Activated CD4-positive, alpha-beta T cell treated with anti-CD3 and anti-CD28 coated beads, Interleukin-2, amount 50 U/mL, for 1 hour (primary cell): Measurements from ENCODE around the gene PRSS1.
"Not testable (repeated sequence)": the region's sequence is repeated elsewhere in the genome, so short reads cannot be mapped to it uniquely, and the experiment has no call there.

Experiments
- DNase-seq: peaks from one replicate; pipeline ENCODE4 v3.0.0-alpha.2; 2020

PRSS1 gene

GRCh38 chr7:142750321-142750938, 1.2 kb downstream of the PRSS1 start:
- no peak for DNase-seq

- not testable (repeated sequence) for DNase-seq
These were observed 2.4 kb downstream of the PRSS1 start for GRCh38 chr7:142751526-142752175.

DNA sequence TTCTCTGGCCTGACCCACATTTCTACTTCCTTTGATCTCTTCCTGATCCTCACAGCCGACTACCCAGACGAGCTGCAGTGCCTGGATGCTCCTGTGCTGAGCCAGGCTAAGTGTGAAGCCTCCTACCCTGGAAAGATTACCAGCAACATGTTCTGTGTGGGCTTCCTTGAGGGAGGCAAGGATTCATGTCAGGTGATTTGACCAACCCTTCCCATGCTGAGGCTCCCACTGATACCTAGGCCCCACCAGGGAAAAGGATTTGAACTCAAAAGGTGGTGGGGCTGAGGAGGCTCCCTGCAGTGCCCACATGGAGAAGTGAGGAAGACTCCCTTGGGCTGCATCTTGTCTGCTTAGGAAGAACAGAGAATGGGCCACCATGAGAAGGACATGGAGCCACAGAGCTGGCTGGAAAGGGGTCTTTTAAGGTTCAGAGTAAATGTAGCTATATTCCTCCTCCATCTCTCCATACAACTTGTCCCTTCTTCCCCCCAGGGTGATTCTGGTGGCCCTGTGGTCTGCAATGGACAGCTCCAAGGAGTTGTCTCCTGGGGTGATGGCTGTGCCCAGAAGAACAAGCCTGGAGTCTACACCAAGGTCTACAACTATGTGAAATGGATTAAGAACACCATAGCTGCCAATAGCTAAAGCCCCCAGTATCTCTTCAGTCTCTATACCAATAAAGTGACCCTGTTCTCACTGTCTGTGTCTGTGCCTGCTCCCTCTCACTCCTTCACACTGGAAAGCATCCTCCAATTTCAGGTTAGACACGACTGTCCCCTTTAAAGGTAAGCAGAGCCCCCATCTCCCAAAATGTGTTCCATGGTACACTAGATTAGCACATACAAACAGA, 3.3 kb downstream of the PRSS1 start:
- DNase-seq: no peak

- no peak for DNase-seq
These were observed 4.1 kb downstream of the PRSS1 start for GRCh38 chr7:142753366-142753765.

DNA sequence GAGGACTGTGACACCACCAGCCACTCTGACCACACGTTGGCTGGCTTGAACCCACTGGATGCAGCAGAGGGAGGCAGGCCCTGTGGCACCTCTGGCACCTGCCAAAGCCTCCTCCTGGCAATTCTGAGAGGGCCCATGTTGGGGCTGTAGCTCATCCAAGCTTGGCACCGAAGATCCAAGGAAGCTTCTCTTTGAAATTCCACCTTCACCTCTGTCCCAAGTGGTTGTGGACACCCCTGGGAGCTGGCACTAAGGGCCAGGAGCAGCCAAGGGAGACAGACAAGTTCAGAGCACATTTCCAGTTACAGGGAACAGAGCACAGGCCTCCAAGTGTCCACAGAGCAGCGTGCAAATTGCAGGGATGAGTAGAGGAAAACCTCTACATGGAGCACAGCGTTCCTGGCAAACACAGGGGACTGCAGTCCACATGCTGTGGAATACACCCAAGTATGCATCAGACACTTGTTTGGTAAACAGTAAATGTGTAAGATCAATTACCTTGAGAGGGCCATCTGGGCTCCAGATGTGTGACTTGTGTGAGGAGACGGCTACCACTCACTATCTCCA, 4.7 kb downstream of the PRSS1 start:
- DNase-seq: not testable (repeated sequence)

DNA sequence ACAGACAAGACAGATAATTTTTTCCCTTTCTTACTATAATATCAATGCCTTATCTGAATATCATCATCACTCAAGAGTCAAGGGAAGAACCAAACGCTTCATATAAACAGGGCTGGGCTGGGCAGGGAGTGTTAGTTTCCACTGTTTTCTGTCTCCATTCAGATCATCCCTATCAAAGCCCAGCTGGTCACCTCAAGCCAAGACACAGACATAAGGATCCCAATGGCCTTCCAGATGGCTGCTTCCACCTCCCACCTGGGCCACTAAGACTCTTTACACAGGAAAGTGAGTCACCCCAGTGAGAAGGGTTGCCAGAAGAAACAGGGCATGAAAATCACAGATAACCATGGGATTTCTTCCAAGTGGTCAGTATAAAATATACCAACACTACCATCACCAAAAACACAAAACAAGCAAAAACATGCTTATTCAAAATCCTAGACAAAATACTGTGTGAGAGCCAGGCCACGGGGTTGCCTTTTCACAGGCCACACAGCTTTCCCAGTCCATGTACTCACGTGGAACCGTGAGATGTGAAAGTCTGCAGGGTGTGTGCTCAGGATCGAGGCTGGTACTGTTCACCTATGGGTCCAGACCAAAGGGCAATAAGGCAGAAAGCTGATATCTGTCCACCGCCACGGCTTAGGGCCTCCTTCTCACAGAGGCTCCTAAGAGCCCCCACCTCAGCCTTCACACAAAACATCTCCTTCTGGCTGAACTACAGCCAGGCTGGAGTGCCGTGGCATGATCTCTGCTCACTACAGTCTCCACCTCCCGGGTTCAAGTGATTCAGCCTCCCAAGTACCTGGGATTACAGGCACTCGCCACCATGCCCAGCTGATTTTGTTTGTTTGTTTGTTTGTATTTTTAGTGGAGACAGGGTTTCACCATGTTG, 5.7 kb downstream of the PRSS1 start:
- no peak for DNase-seq

GRCh38 chr7:142758312-142758711, 9.0 kb downstream of the PRSS1 start:
- not testable (repeated sequence) for DNase-seq

DNA sequence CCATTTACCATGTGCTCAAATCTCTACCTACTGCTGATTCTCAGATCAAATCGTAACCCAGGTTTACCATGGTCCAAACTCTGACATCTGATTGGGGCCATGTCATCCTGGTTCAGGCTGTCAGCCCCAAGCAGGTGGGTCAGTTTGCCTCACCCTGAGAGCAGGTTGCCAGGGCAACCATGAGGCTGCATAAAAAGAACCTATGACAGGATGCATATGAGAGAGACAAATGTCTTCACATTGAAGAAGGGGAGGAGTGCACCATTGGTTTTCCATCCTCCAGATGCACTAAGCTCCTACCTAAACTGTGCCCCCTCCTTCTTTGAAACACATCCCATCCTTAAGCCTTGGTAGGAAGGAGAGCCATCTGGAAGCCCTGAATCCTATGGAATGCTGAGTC, 10.2 kb downstream of the PRSS1 start:
- no peak for DNase-seq

- no peak for DNase-seq
These were observed 10.9 kb downstream of the PRSS1 start for GRCh38 chr7:142760071-142760642.

- DNase-seq: not testable (repeated sequence)
These were observed 12.3 kb downstream of the PRSS1 start for GRCh38 chr7:142761606-142762005.

- no peak for DNase-seq
These were observed 12.8 kb downstream of the PRSS1 start for GRCh38 chr7:142762104-142762503.

- DNase-seq: no peak
These were observed 18.2 kb downstream of the PRSS1 start for GRCh38 chr7:142767451-142767850.

GRCh38 chr7:142767861-142768260, 18.6 kb downstream of the PRSS1 start:
- no peak for DNase-seq

DNA sequence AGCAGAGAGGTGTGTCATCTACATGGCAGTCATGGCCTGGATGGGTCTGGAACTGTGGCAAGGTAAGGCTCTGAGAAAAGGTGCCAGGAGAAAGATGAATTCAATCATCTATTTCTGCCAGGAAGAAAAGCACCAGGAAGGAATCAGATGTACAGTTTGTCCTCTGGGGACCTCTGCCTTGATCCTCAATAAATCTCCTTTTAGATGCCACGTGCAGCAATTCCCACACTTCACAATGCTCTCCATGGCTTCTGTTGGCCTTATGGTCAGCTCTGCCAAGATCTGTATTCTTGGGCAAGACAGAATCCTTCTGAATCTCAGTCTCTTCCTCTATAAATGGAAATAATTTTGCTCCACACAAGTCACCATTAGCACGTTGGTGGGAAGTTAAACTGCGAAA, 19.6 kb downstream of the PRSS1 start:
- DNase-seq: not testable (repeated sequence)

DNA sequence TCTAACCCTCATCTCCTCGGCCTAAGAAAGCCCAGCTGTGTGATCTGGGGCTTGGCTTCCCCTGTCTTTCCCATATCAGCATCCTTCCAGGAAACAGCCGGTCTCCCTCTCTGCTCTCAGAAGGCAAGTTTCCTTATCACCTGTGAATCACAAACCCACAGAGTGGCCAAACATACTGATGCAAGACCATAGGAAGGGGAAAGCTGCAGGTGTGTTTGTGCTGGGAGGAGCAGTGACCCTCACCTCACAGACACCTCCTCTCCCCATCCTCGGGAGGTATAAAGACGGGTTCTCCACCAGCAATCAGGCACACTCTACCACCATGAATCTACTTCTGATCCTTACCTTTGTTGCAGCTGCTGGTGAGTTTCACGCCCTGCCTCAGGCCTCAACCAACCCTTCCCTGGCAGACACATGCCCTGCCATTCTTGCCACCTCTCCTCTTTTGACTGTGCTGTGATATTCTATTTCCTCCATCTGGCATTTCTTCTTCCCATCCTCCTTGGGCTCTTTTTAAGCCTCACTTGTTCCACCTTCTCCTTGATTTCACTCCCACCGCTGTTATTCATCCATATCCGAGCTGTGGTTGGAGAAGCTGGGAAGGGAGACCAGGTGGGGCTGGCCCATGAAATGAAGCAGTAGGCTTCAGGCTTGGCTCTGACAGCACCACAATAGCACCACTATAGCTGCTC, 21.5 kb downstream of the PRSS1 start, which contains the start of gene PRSS2:
PRSS2 (plus strand) TSS at position 310 of the 692 bp plus-strand sequence; CDS start at position 323, 13 bp downstream.
- no peak for DNase-seq

GRCh38 chr7:142771353-142771723, 22.1 kb downstream of the PRSS1 start:
- no peak for DNase-seq

GRCh38 chr7:142772051-142772450, 22.8 kb downstream of the PRSS1 start:
- no peak for DNase-seq

- no peak for DNase-seq
These were observed 23.4 kb downstream of the PRSS1 start for GRCh38 chr7:142772673-142773072.

- DNase-seq: no peak
These were observed 24.0 kb downstream of the PRSS1 start for GRCh38 chr7:142773230-142773629.

- DNase-seq: no peak
These were observed 24.9 kb downstream of the PRSS1 start for GRCh38 chr7:142773937-142774744.
